Neuronal stem cell (in vitro differentiated cells): Measurements from ENCODE around the gene VPS13D.

Experiments
- DNase-seq: peaks from one replicate; pipeline ENCODE4 v3.0.0-alpha.2; 2013; ENCODE audit warnings: low spot score
- H2AFZ ChIP-seq: one replicate; pipeline ENCODE4 v1.6.1; 2013; ENCODE audit warnings: mild to moderate bottlenecking, low read length, inconsistent platforms
- H2AK5ac ChIP-seq: 2 replicates; pipeline ENCODE4 v1.6.1; 2013; ENCODE audit warnings: low read depth, mild to moderate bottlenecking, inconsistent platforms, low read length, moderate library complexity, mixed read lengths
- H2BK120ac ChIP-seq: 2 replicates; pipeline ENCODE4 v1.6.1; 2013; ENCODE audit warnings: low read depth, mild to moderate bottlenecking, inconsistent platforms, low read length, moderate library complexity, mixed read lengths
- H2BK12ac ChIP-seq: one replicate; pipeline ENCODE4 v1.6.1; 2013; ENCODE audit warnings: low read length, inconsistent platforms
- H2BK15ac ChIP-seq: 2 replicates; pipeline ENCODE4 v1.6.1; 2013; ENCODE audit warnings: mild to moderate bottlenecking, low read length, inconsistent platforms, mixed read lengths
- H2BK5ac ChIP-seq: one replicate; pipeline ENCODE4 v1.6.1; 2013; ENCODE audit warnings: inconsistent platforms, mild to moderate bottlenecking, low read length, moderate library complexity
- H3K14ac ChIP-seq: one replicate; pipeline ENCODE4 v1.6.1; 2013; ENCODE audit warnings: low read length, inconsistent platforms
- H3K18ac ChIP-seq: 2 replicates; pipeline ENCODE4 v1.6.1; 2013; ENCODE audit warnings: low read length, inconsistent platforms
- H3K23ac ChIP-seq: 2 replicates; pipeline ENCODE4 v1.6.1; 2013; ENCODE audit warnings: low read depth, mild to moderate bottlenecking, mixed read lengths, low read length, inconsistent platforms; ENCODE audit not compliant: poor library complexity
- H3K27ac ChIP-seq: replicated peaks from 3 replicates; pipeline ENCODE4 v1.5.1; 2013; ENCODE audit warnings: low read length, inconsistent platforms
- H3K27me3 ChIP-seq, 3 experiments: 2 replicates each; pipeline ENCODE4 v1.6.1; 2013; ENCODE audit warnings: low read length in 3 of 3, mild to moderate bottlenecking in 2 of 3, inconsistent platforms in 1 of 3, low read depth in 1 of 3, mixed read lengths in 1 of 3, moderate library complexity in 1 of 3; ENCODE audit not compliant: control insufficient read depth in 3 of 3, insufficient read depth in 3 of 3
- H3K36me3 ChIP-seq, 2 donors: replicated peaks in 1 of 2; 2 replicates each; pipeline ENCODE4 v1.6.1; 2013; ENCODE audit warnings: low read length in 2 of 2; ENCODE audit not compliant: control insufficient read depth in 2 of 2, insufficient read depth in 2 of 2
- H3K4ac ChIP-seq: 2 replicates; pipeline ENCODE4 v1.6.1; 2013; ENCODE audit warnings: inconsistent platforms, mild to moderate bottlenecking, low read length, moderate library complexity
- H3K4me1 ChIP-seq, 2 donors: 1 replicate in 1 of 2; 2 replicates in 1 of 2; pipeline ENCODE4 v1.6.1; 2013; ENCODE audit warnings: low read length in 2 of 2, low read depth in 1 of 2; ENCODE audit not compliant: control insufficient read depth in 2 of 2, insufficient read depth in 1 of 2
- H3K4me2 ChIP-seq: one replicate; pipeline ENCODE4 v1.6.1; 2013; ENCODE audit warnings: mild to moderate bottlenecking, low read length, inconsistent platforms; ENCODE audit not compliant: insufficient read depth, poor library complexity, severe bottlenecking
- H3K4me3 ChIP-seq, 2 donors: 2 replicates each; pipeline ENCODE4 v1.5.1; 2013; ENCODE audit warnings: low read length in 2 of 2, mild to moderate bottlenecking in 2 of 2, inconsistent platforms in 1 of 2, moderate library complexity in 1 of 2
- H3K79me1 ChIP-seq: one replicate; pipeline ENCODE4 v1.6.1; 2013; ENCODE audit warnings: low read depth, mild to moderate bottlenecking, inconsistent platforms, low read length, moderate library complexity
- H3K9ac ChIP-seq: one replicate; pipeline ENCODE4 v1.6.1; 2013; ENCODE audit warnings: mild to moderate bottlenecking, low read depth, low read length, inconsistent platforms; ENCODE audit not compliant: poor library complexity
- H3K9me3 ChIP-seq, 2 donors: replicated peaks in 1 of 2; 2 replicates each; pipeline versions ENCODE3 to v1.6.1; 2013; ENCODE audit warnings: low read length in 2 of 2, mild to moderate bottlenecking in 2 of 2, inconsistent platforms in 1 of 2, low read depth in 1 of 2, mixed read lengths in 1 of 2, moderate library complexity in 1 of 2; ENCODE audit not compliant: control insufficient read depth in 2 of 2, insufficient read depth in 1 of 2
- H4K8ac ChIP-seq: one replicate; pipeline ENCODE4 v1.6.1; 2013; ENCODE audit warnings: low read depth, mild to moderate bottlenecking, inconsistent platforms, low read length, moderate library complexity
- H4K91ac ChIP-seq: one replicate; pipeline ENCODE4 v1.6.1; 2013; ENCODE audit warnings: low read length, low read depth, mild to moderate bottlenecking, inconsistent platforms; ENCODE audit not compliant: poor library complexity
- WGBS, 2 donors: extraction: QIAGEN DNeasy Blood & Tissue Kit; methylation state at CpG; one replicate each; pipeline ENCODE4 v1.1.7; 2013; ENCODE audit warnings: missing lambda C conversion rate in 2 of 2, mixed read lengths in 1 of 2; ENCODE audit not compliant: insufficient read length in 2 of 2, insufficient replicate concordance in 1 of 2; ENCODE audit errors: extremely low coverage in 2 of 2; 5-methylcytosine and 5-hydroxymethylcytosine counted together

Gene VPS13D

GRCh38 chr1:12475947-12476346 lies 246.1 kb downstream of the VPS13D start:
- Histone ChIP-seq H3K27ac (no peak overlapping the region), H2BK120ac (no peak overlapping the region), H3K9ac (no peak overlapping the region), H3K79me1 (no peaks in the 10 kb centered on the region), H4K91ac (no peak overlapping the region), H3K14ac (no peak overlapping the region), H3K9me3 (peaks cover 3 to 12% of the 10 kb centered on the region in 2 donors), H2BK5ac (no peak overlapping the region), H2BK15ac (no peak overlapping the region), H3K18ac (no peak overlapping the region), H3K4me3 (no peak overlapping the region), H2AFZ (no peak overlapping the region), H3K4ac (no peak overlapping the region), H3K4me1 (peaks cover 0 to 14% of the 10 kb centered on the region in 2 donors), H3K27me3 (no peaks in the 10 kb centered on the region), H3K36me3 (no peaks in the 10 kb centered on the region), H3K23ac (no peak overlapping the region), H2AK5ac (no peak overlapping the region), H4K8ac (no peak overlapping the region), H2BK12ac (no peak overlapping the region), H3K4me2 (no peak overlapping the region)
- DNase-seq: no peak
- no CpG with 5 or more reads among the region's 2 CpGs for WGBS, 2 donors

- Histone ChIP-seq H3K27ac (no peak overlapping the region), H3K27me3 (no peaks in the 10 kb centered on the region), H3K4me2 (no peak overlapping the region), H2AFZ (no peak overlapping the region), H2BK12ac (no peak overlapping the region), H3K23ac (no peak overlapping the region), H3K14ac (no peak overlapping the region), H3K4me1 (peaks cover 0 to 16% of the 10 kb centered on the region in 2 donors), H4K8ac (no peak overlapping the region), H3K18ac (no peak overlapping the region), H2BK120ac (no peak overlapping the region), H3K4ac (no peak overlapping the region), H3K9me3 (peaks cover 3 to 12% of the 10 kb centered on the region in 2 donors), H2AK5ac (no peak overlapping the region), H3K4me3 (no peak overlapping the region), H2BK15ac (no peak overlapping the region), H3K36me3 (no peaks in the 10 kb centered on the region), H4K91ac (no peak overlapping the region), H2BK5ac (no peak overlapping the region), H3K79me1 (no peaks in the 10 kb centered on the region), H3K9ac (no peak overlapping the region)
- no CpG with 5 or more reads among the region's 5 CpGs for WGBS, 2 donors
- no peak for DNase-seq
These were observed 247.5 kb downstream of the VPS13D start for GRCh38 chr1:12477314-12477713.

GRCh38 chr1:12477936-12478611 lies 248.2 kb downstream of the VPS13D start:
- Histone ChIP-seq H3K27me3 (no peaks in the 10 kb centered on the region), H3K14ac (no peak overlapping the region), H3K27ac (no peak overlapping the region), H3K18ac (no peak overlapping the region), H2BK12ac (no peak overlapping the region), H3K36me3 (no peaks in the 10 kb centered on the region), H3K4me2 (no peak overlapping the region), H2AK5ac (no peak overlapping the region), H3K9ac (no peak overlapping the region), H4K91ac (no peak overlapping the region), H3K79me1 (no peaks in the 10 kb centered on the region), H4K8ac (no peak overlapping the region), H2BK120ac (no peak overlapping the region), H3K23ac (no peak overlapping the region), H2BK5ac (no peak overlapping the region), H3K4me3 (no peak overlapping the region), H3K9me3 (peaks cover 3 to 11% of the 10 kb centered on the region in 2 donors), H3K4me1 (peaks cover 0 to 16% of the 10 kb centered on the region in 2 donors), H3K4ac (no peak overlapping the region), H2AFZ (peak overlapping the region; percentile 67), H2BK15ac (no peak overlapping the region)
- DNase-seq: no peak
- WGBS, 2 donors: no CpG with 5 or more reads among the region's 19 CpGs

- Histone ChIP-seq H3K14ac (no peak overlapping the region), H3K18ac (no peak overlapping the region), H2AK5ac (no peak overlapping the region), H3K27ac (no peak overlapping the region), H3K4ac (no peak overlapping the region), H2BK120ac (no peak overlapping the region), H3K23ac (no peak overlapping the region), H3K9ac (no peak overlapping the region), H2BK15ac (no peak overlapping the region), H3K4me3 (no peak overlapping the region), H3K4me1 (peaks cover 0 to 16% of the 10 kb centered on the region in 2 donors), H2BK5ac (no peak overlapping the region), H4K91ac (no peak overlapping the region), H3K27me3 (no peaks in the 10 kb centered on the region), H3K79me1 (no peaks in the 10 kb centered on the region), H2AFZ (peak overlapping the region; percentile 67), H2BK12ac (no peak overlapping the region), H3K9me3 (peaks cover 3 to 7% of the 10 kb centered on the region in 2 donors), H3K4me2 (no peak overlapping the region), H3K36me3 (no peaks in the 10 kb centered on the region), H4K8ac (no peak overlapping the region)
- WGBS, 2 donors: no CpG with 5 or more reads among the region's 11 CpGs
- no peak for DNase-seq
These were observed 248.8 kb downstream of the VPS13D start for GRCh38 chr1:12478612-12478985.
